Putamen (tissue), 1 donor: Measurements from ENCODE around the gene DSG2.
"Not testable (repeated sequence)": the region's sequence is repeated elsewhere in the genome, so short reads cannot be mapped to it uniquely, and the experiment has no call there.

ENCODE experiments used
- DNase-seq: peaks from one replicate; pipeline ENCODE4 v3.0.0-alpha.2; 2016; ENCODE audit warnings: low spot score

Gene DSG2

GRCh38 chr18:31500051-31500688, 2.2 kb downstream of the DSG2 start:
- DNase-seq, result no peak

- no peak for DNase-seq
Observed at GRCh38 chr18:31503011-31503410, 5.0 kb downstream of the DSG2 start.

- no peak for DNase-seq
Observed at GRCh38 chr18:31504455-31505147, 6.6 kb downstream of the DSG2 start.

- DNase-seq, result no peak
Observed at GRCh38 chr18:31505156-31505555, 7.2 kb downstream of the DSG2 start.

- no peak for DNase-seq
Observed at GRCh38 chr18:31506024-31506742, 8.2 kb downstream of the DSG2 start.

- not testable (repeated sequence) for DNase-seq
Observed at GRCh38 chr18:31507124-31507523, 9.1 kb downstream of the DSG2 start.

- DNase-seq, result no peak
Observed at GRCh38 chr18:31508781-31509180, 10.8 kb downstream of the DSG2 start.

GRCh38 chr18:31509571-31509970, 11.6 kb downstream of the DSG2 start:
- no peak for DNase-seq

- DNase-seq, result no peak
Observed at GRCh38 chr18:31510319-31510718, 12.3 kb downstream of the DSG2 start.

GRCh38 chr18:31511098-31511497, 13.1 kb downstream of the DSG2 start:
- DNase-seq, result no peak

GRCh38 chr18:31512203-31512764, 14.3 kb downstream of the DSG2 start:
- no peak for DNase-seq

- DNase-seq, result no peak
Observed at GRCh38 chr18:31513189-31513935, 15.4 kb downstream of the DSG2 start.

- no peak for DNase-seq
Observed at GRCh38 chr18:31516437-31516836, 18.5 kb downstream of the DSG2 start.

GRCh38 chr18:31526374-31526773, 28.4 kb downstream of the DSG2 start:
- no peak for DNase-seq

GRCh38 chr18:31533236-31533635, 35.3 kb downstream of the DSG2 start:
- DNase-seq, result no peak

- no peak for DNase-seq
Observed at GRCh38 chr18:31538837-31539236, 40.9 kb downstream of the DSG2 start.

GRCh38 chr18:31546476-31546875, 48.5 kb downstream of the DSG2 start:
- no peak for DNase-seq

GRCh38 chr18:31548853-31549252, 50.9 kb downstream of the DSG2 start:
- DNase-seq, result no peak

- no peak for DNase-seq
Observed at GRCh38 chr18:31549416-31549815, 51.4 kb downstream of the DSG2 start.

- DNase-seq, result no peak
Observed at GRCh38 chr18:31551883-31552282, 53.9 kb downstream of the DSG2 start.

- DNase-seq, result no peak
Observed at GRCh38 chr18:31553800-31554199, 55.8 kb downstream of the DSG2 start.

- DNase-seq, result no peak
Observed at GRCh38 chr18:31554776-31555175, 56.8 kb downstream of the DSG2 start.
